Cardiac fibroblast (primary cell): Measurements from ENCODE around the gene RBMS2.

Source experiments
- DNase-seq, 2 donors: peaks; one replicate each; pipeline versions ENCODE4 v3.0.0 to v3.0.0-alpha.2; 2010; ENCODE audit warnings: low read depth in 2 of 2
- H3K4me3 ChIP-seq, 2 donors: replicated peaks in 1 of 2; 1 replicate in 1 of 2; 2 replicates in 1 of 2; pipeline ENCODE4 v1.5.1; 2011; ENCODE audit warnings: low read depth in 2 of 2, low read length in 2 of 2, mild to moderate bottlenecking in 2 of 2, moderate library complexity in 1 of 2
- TF ChIP-seq, protein P1 (sequence below): IDR thresholded peaks from one replicate; pipeline ENCODE4 v1.5.1; 2011; ENCODE audit warnings: low read depth, mild to moderate bottlenecking, low read length, inconsistent platforms

RBMS2 gene

DNA sequence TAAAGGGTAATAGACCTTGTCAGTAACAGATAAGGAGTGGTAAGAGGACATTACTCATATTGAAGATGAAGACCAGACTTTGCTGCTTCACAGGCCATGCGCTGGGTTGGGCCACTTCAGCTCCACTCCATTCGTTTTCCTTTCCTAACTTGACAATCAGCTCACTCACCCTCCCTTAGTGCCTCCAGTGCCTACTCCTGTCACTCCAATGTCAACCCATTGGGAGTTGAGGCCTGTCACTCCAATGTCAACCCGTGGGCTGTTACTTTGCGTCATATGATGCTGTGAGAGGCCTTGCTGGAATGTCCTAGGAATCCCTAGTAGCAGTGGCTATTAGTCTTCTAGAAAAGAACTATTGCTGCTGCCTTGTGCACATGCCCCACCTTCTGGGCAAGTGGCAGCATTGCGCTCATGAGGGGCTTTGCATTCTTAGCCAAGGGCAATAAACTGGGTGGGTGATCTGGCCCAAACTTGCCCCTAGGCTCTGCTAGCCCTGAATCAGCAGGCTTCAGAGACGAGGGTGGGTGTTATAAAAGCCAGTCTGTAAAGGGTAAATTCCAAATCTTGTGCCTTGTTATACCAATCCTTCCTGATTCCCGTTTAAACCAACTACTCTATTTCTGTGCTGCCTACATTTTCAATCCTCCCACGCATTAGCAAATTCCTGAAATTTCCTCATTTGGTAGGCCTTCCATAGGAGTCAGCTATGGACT is 72.4 kb downstream of the RBMS2 start:
- TF ChIP-seq, protein P1, sequence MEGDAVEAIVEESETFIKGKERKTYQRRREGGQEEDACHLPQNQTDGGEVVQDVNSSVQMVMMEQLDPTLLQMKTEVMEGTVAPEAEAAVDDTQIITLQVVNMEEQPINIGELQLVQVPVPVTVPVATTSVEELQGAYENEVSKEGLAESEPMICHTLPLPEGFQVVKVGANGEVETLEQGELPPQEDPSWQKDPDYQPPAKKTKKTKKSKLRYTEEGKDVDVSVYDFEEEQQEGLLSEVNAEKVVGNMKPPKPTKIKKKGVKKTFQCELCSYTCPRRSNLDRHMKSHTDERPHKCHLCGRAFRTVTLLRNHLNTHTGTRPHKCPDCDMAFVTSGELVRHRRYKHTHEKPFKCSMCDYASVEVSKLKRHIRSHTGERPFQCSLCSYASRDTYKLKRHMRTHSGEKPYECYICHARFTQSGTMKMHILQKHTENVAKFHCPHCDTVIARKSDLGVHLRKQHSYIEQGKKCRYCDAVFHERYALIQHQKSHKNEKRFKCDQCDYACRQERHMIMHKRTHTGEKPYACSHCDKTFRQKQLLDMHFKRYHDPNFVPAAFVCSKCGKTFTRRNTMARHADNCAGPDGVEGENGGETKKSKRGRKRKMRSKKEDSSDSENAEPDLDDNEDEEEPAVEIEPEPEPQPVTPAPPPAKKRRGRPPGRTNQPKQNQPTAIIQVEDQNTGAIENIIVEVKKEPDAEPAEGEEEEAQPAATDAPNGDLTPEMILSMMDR: peak; percentile 93
- no peak overlapping the region for H3K4me3 ChIP-seq
- peak; percentile 82 to 86 for DNase-seq

DNA sequence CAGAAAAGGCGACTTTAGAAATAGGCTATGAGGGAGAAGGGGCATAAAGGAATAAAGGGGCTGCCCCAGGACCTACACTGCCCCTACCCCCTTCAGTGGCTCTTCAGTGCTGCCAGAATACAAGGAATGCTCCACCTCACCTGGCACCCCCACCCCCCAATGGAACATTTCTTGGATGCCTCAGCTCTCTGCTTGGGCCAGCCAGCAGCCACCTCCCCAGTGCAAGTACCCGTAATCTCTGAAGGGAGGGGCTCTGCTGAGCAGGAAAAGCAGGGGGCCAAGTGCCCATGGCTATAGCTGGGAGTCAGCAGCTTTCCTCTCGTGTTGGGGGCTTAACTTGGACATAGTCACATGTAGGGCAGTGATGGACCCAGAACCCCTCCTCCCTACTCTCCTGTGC is 75.2 kb downstream of the RBMS2 start:
- TF ChIP-seq, protein P1: no peak
- no peak overlapping the region for H3K4me3 ChIP-seq

DNA sequence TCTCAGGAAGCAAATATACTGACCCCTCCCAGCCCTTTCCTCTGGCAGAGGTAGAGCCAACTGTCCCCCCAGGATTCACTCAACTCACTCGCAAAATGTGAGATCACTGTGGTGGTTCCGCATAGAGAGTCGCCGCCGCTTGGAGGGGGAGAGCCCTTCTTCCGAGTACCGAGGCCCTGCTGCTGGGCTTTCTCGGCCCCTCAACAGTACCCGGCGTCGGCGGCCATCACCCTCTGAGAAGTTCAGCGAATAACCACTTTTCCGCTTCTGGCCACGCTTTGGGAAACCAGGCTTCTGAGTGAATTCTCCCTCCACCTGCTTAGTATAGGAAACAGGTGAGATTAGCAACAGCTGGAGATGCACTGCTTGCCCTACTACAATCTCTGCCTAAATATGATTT is 77.4 kb downstream of the RBMS2 start:
- no peak overlapping the region for H3K4me3 ChIP-seq

More for the DNA sequence above, 75.2 kb downstream of the RBMS2 start:
- no peak for DNase-seq

DNA sequence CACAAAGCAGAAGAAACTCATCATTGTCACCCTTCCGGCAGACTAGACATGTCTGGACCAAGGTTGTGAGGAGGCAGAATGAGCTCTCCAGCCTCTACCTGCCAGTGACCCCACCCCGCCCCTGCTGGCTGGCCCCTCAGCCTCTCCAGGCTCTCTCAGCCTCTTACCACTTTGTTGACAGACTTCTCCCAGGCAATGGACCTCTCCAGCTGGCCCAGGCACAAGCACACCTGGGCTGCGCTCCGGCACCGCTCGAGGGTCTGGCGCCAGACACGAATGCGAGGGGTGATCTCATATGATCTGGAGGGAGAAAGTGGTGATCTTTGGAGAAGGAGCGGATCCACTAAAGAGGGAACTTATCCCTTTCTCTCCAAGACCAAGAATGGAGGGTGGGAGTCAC is 78.2 kb downstream of the RBMS2 start:
- no peak overlapping the region for H3K4me3 ChIP-seq
- TF ChIP-seq, protein P1: no peak
- no peak for DNase-seq

More for the DNA sequence above, 77.4 kb downstream of the RBMS2 start:
- no peak for DNase-seq
- TF ChIP-seq, protein P1: no peak

DNA sequence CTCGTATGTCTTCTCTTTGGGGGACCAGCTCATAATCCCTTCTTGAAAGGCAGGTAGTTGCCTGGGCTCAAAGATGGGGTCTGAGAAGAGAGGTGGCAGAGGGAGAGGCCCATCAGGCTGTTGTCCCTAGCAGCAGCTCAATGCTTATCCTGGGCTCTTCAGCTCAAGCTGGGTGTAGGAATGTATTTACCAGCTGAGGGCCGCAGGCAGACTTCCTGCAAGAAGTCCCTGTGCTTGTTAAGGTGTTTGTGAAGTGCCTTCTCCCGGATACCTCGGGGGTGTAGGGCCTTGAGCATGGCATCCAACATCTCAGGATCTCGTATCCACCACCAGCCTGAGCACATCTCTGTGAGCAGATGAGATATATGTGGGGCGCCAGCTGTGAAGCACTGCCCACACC is 79.1 kb downstream of the RBMS2 start:
- H3K4me3 ChIP-seq: no peak overlapping the region
- TF ChIP-seq, protein P1: no peak
- no peak for DNase-seq

DNA sequence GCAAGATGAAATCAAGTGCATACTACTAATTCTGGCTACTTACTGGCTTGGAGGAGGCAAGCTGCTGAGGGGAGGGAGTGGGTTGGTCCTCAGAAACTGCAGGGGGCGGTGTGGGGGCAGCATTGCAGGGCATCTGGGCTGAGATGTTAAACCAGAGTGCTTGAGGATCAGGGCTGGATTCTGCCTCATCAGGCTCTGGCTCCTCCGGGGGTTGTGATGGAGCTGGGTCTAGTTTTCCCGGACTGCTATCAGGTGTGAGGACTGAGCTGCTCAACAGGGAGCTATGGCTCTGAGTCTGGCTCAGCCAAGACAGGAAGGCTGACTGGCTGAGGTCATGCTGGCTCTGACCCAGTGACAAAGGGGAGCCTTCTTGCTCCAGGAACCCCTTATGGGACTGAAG is 79.9 kb downstream of the RBMS2 start:
- H3K4me3 ChIP-seq: no peak overlapping the region
- DNase-seq: peak in 1 of 2 donors; percentile 26
- TF ChIP-seq, protein P1: peak; percentile 30

DNA sequence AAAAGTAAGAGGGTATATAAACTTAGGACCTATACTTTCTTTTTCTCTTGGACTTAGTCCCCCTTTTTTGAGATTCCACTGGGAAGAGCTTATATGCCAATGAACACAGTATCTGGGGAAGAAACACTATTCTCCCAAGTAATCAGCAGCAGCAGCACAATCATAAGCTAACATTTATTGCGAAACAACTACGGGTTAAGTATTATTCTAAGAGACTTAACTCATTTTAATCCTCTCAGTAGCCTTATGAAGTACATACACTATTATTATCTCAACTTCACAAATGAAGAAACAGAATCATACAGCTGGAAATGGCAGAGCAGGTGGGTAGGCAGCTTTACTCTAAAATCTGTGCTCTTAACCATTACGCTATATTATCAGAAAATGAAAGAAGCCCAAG is 80.6 kb downstream of the RBMS2 start:
- no peak overlapping the region for H3K4me3 ChIP-seq
- TF ChIP-seq, protein P1: no peak
- DNase-seq: peak in 1 of 2 donors; percentile 37
